ENCODE data around the gene ISYNA1. TPM values are rescaled to one million over a fixed set of nuclear protein-coding genes. Genes with fewer than 3 reads are reported as not detected.
A peak's percentile ranks its signal among the peaks of the same experiment; 100 is the strongest.

ISYNA1 gene
- total RNA-seq, 2 donors from 2014 or later = 24.1 to 49.4 TPM

- DNase-seq (ENCODE audit: low spot score) = no peak
- Histone ChIP-seq H3K27ac (peak overlapping the region in 1 of 2 donors; percentile 39), H3K4me3 (no peak overlapping the region), H3K36me3 (no peaks in the 10 kb centered on the region), H3K27me3 (no peaks in the 10 kb centered on the region), H3K4me1 (peaks cover 0 to 10% of the 10 kb centered on the region in 2 donors), H3K9me3 (no peaks in the 10 kb centered on the region)
- TF ChIP-seq CTCF (IDR thresholded peaks at IDR 0.05) = peak in 1 of 2 donors; percentile 34
These were observed 36.3 kb downstream of the ISYNA1 start for GRCh38 chr19:18401580-18402112.

- no peak for TF ChIP-seq CTCF (IDR thresholded peaks at IDR 0.05)
- H3K4me3 ChIP-seq = no peak overlapping the region
- H3K36me3 ChIP-seq = no peaks in the 10 kb centered on the region
- H3K4me1 ChIP-seq = peaks cover 0 to 10% of the 10 kb centered on the region in 2 donors
- H3K9me3 ChIP-seq = no peaks in the 10 kb centered on the region
- no peaks in the 10 kb centered on the region for H3K27me3 ChIP-seq
- no peak for DNase-seq (ENCODE audit: low spot score)
- H3K27ac ChIP-seq = no peak overlapping the region
These were observed 38.9 kb downstream of the ISYNA1 start for GRCh38 chr19:18399008-18399407.

GRCh38 chr19:18397242-18398202 is 40.4 kb downstream of the ISYNA1 start, which contains the start of gene LRRC25:
LRRC25 (minus strand) TSS chr19:18397622; CDS start chr19:18396963, 659 bp downstream.
- Histone ChIP-seq H3K9me3 (no peaks in the 10 kb centered on the region), H3K27ac (no peak within 1 kb of the TSS), H3K4me3 (peak within 1 kb of the TSS; percentile 14 to 39), H3K27me3 (no peaks in the 10 kb centered on the region), H3K36me3 (no peaks in the 10 kb centered on the region), H3K4me1 (peaks cover 0 to 10% of the 10 kb centered on the region in 2 donors)
- no peak for DNase-seq (ENCODE audit: low spot score)
- TF ChIP-seq CTCF (IDR thresholded peaks at IDR 0.05) = no peak

GRCh38 chr19:18396471-18397241 is 41.3 kb downstream of the ISYNA1 start:
- peaks cover 0 to 6% of the 10 kb centered on the region in 2 donors for H3K4me1 ChIP-seq
- TF ChIP-seq CTCF (IDR thresholded peaks at IDR 0.05) = no peak
- no peaks in the 10 kb centered on the region for H3K9me3 ChIP-seq
- H3K36me3 ChIP-seq = no peaks in the 10 kb centered on the region
- no peaks in the 10 kb centered on the region for H3K27me3 ChIP-seq
- H3K4me3 ChIP-seq = peak overlapping the region in 1 of 2 donors; percentile 39
- no peak for DNase-seq (ENCODE audit: low spot score)
- no peak overlapping the region for H3K27ac ChIP-seq

GRCh38 chr19:18393836-18394235 is 44.1 kb downstream of the ISYNA1 start:
- no peaks in the 10 kb centered on the region for H3K36me3 ChIP-seq
- DNase-seq (ENCODE audit: low spot score) = no peak
- H3K27me3 ChIP-seq = no peaks in the 10 kb centered on the region
- peaks cover 0 to 7% of the 10 kb centered on the region in 2 donors for H3K4me1 ChIP-seq
- no peak overlapping the region for H3K27ac ChIP-seq
- no peak for TF ChIP-seq CTCF (IDR thresholded peaks at IDR 0.05)
- no peaks in the 10 kb centered on the region for H3K9me3 ChIP-seq
- no peak overlapping the region for H3K4me3 ChIP-seq

Measured in right atrium auricular region (tissue), 2 donors.